ENCODE data around the gene UBE3A. TPM values are rescaled to one million over a fixed set of nuclear protein-coding genes. Genes with fewer than 3 reads are reported as not detected.

Gene UBE3A
- total RNA-seq, 4 donors from 2014 or later: 56.9 to 79.2 (median 65.7) TPM

GRCh38 chr15:25427861-25428260 is 11.0 kb downstream of the UBE3A start:
- 94 to 98% methylated on average over 2 of the region's 2 CpGs for WGBS, 2 donors
- TF ChIP-seq CTCF (IDR thresholded peaks at IDR 0.05): no peak
- no peak for TF ChIP-seq POLR2A (IDR thresholded peaks at IDR 0.05)
- intact Hi-C loops (cut with DNase I; ENCODE audit: low total_unique reads): no loop called here
- no peak overlapping the region for H3K4me3 ChIP-seq (ENCODE audit: low read depth, poor library complexity, severe bottlenecking)
- no peak for DNase-seq (ENCODE audit: low spot score in 2 of 2)

GRCh38 chr15:25426896-25427610 is 11.8 kb downstream of the UBE3A start:
- TF ChIP-seq CTCF (IDR thresholded peaks at IDR 0.05): no peak
- H3K4me3 ChIP-seq (ENCODE audit: low read depth, poor library complexity, severe bottlenecking): no peak overlapping the region
- 35 to 46% methylated on average over 3 of the region's 3 CpGs for WGBS, 2 donors
- DNase-seq (ENCODE audit: low spot score in 2 of 2): no peak
- intact Hi-C loops (cut with DNase I; ENCODE audit: low total_unique reads): no loop called here

GRCh38 chr15:25424073-25424472 is 14.8 kb downstream of the UBE3A start:
- DNase-seq (ENCODE audit: low spot score in 2 of 2): no peak
- no peak overlapping the region for H3K4me3 ChIP-seq (ENCODE audit: low read depth, poor library complexity, severe bottlenecking)
- WGBS, 2 donors: 86 to 91% methylated on average over 1 of the region's 1 CpG
- intact Hi-C loops (cut with DNase I; ENCODE audit: low total_unique reads): no loop called here
- TF ChIP-seq CTCF (IDR thresholded peaks at IDR 0.05) (no peak), POLR2A (IDR thresholded peaks at IDR 0.05) (no peak)

GRCh38 chr15:25422021-25422420 is 16.8 kb downstream of the UBE3A start:
- DNase-seq (ENCODE audit: low spot score in 2 of 2): no peak
- intact Hi-C loops (cut with DNase I; ENCODE audit: low total_unique reads): no loop called here
- TF ChIP-seq CTCF (IDR thresholded peaks at IDR 0.05) (no peak), POLR2A (IDR thresholded peaks at IDR 0.05) (no peak)
- no peak overlapping the region for H3K4me3 ChIP-seq (ENCODE audit: low read depth, poor library complexity, severe bottlenecking)
- 57 to 71% methylated on average over 2 of the region's 2 CpGs for WGBS, 2 donors

- TF ChIP-seq CTCF (IDR thresholded peaks at IDR 0.05): no peak
- TF ChIP-seq POLR2A (IDR thresholded peaks at IDR 0.05): no peak
- intact Hi-C loops (cut with DNase I; ENCODE audit: low total_unique reads): no loop called here
- no peak for DNase-seq (ENCODE audit: low spot score in 2 of 2)
- WGBS, 2 donors: 74 to 93% methylated on average over 4 of the region's 4 CpGs
- no peak overlapping the region for H3K4me3 ChIP-seq (ENCODE audit: low read depth, poor library complexity, severe bottlenecking)
These were observed 20.6 kb downstream of the UBE3A start for GRCh38 chr15:25418202-25418601.

GRCh38 chr15:25417604-25418003 is 21.2 kb downstream of the UBE3A start:
- TF ChIP-seq POLR2A (IDR thresholded peaks at IDR 0.05) (no peak), CTCF (IDR thresholded peaks at IDR 0.05) (no peak)
- whole genome bisulfite sequencing, 2 donors: 98 to 99% methylated on average over 2 of the region's 2 CpGs
- H3K4me3 ChIP-seq (ENCODE audit: low read depth, poor library complexity, severe bottlenecking): no peak overlapping the region
- intact Hi-C loops (cut with DNase I; ENCODE audit: low total_unique reads): no loop called here
- no peak for DNase-seq (ENCODE audit: low spot score in 2 of 2)

All from lower leg skin (tissue), 4 donors.